ENCODE results near the gene RARG. TPM values are rescaled to one million over a fixed set of nuclear protein-coding genes. Genes with fewer than 3 reads are reported as not detected.
A peak's percentile ranks its signal among the peaks of the same experiment; 100 is the strongest.

The RARG gene
- total and polyA plus RNA-seq, 2 donors (not counting 3 experiments of a cell fraction or from before 2014, with no cell fraction given): 9.9 to 19.5 TPM

GRCh38 chr12:53268630-53269562, 36.9 kb upstream of the RARG start:
- no peak for DNase-seq (ENCODE audit: low read depth, low spot score)
- intact Hi-C loops (cut with micrococcal nuclease) (loop anchor here (1.0 to 2.0 kb wide), 4 partner anchors 16 to 56 kb away; partner anchors contain the start of gene PFDN5), dilution Hi-C loops (cut with MboI; ENCODE audit: extremely low pct_ligation_motif_present, low sequenced_read_pairs) (no loop called here)

More at GRCh38 chr12:53268630-53269562, 36.9 kb upstream of the RARG start:
- ChIA-PET CTCF (interaction anchor here (0.6 to 7.7 kb wide), 14 partner anchors 10 to 170 kb away, joined by 3 to 128 read pairs (median 4); partner anchors contain the start of gene AAAS), POLR2A (interaction anchor here (1.7 to 1.9 kb wide), 2 partner anchors 10 to 26 kb away, joined by 4 read pairs; partner anchors contain the start of gene PFDN5)
- Histone ChIP-seq H3K4me2 (ENCODE audit: insufficient read depth, low read length) (peak overlapping the region; percentile 83), H4K20me1 (replicated peaks; ENCODE audit: control insufficient read depth, extremely low read depth, insufficient read depth, low read length) (no peaks in the 10 kb centered on the region), H3K27ac (ENCODE audit: insufficient read depth, low read depth, low read length) (no peak overlapping the region), H3K4me1 (ENCODE audit: control insufficient read depth, extremely low read depth, insufficient read depth, low read length) (peaks cover 24% of the 10 kb centered on the region), H3K9ac (replicated peaks; ENCODE audit: extremely low read depth, insufficient read depth, low read length) (peak overlapping the region; percentile 45), H3K79me2 (ENCODE audit: control insufficient read depth, insufficient read depth, low read length) (peaks cover 33% of the 10 kb centered on the region), H3K4me3 (replicated peaks in 1 of 3; ENCODE audit: insufficient read depth in 1 of 3, low read depth in 1 of 3, low read length in 3 of 3) (peak overlapping the region; percentile 61 to 85 (median 77)), H3K36me3 (ENCODE audit: control insufficient read depth in 2 of 2, extremely low read depth in 1 of 2, insufficient read depth in 2 of 2, low read length in 2 of 2) (no peaks in the 10 kb centered on the region), H2AFZ (ENCODE audit: low read depth, low read length) (peak overlapping the region; percentile 93), H3K9me1 (replicated peaks; ENCODE audit: control insufficient read depth, extremely low read depth, insufficient read depth, low read length) (no peaks in the 10 kb centered on the region), H3K27me3 (ENCODE audit: control insufficient read depth in 2 of 2, insufficient read depth in 2 of 2, low read length in 2 of 2) (no peaks in the 10 kb centered on the region), H3K9me3 (replicated peaks; ENCODE audit: control insufficient read depth, insufficient read depth, low read length) (no peaks in the 10 kb centered on the region)
- FAIRE-seq: no peak
- BruUV-seq (replicated peaks): TSS peak; percentile 53
- TF ChIP-seq POLR2AphosphoS5 (IDR thresholded peaks at IDR 0.05; ENCODE audit: insufficient read depth, low read depth, low read length) (no peak), MAX (IDR thresholded peaks at IDR 0.05; ENCODE audit: insufficient read depth, insufficient read length) (no peak), CTCF (IDR thresholded peaks at IDR 0.05; ENCODE audit: extremely low read depth in 1 of 2, insufficient read depth in 1 of 2, low read depth in 1 of 2, low read length in 2 of 2) (no peak), POLR2A (IDR thresholded peaks at IDR 0.05; ENCODE audit: low read depth, low read length) (no peak), MYC (IDR thresholded peaks at IDR 0.05; ENCODE audit: low read depth, low read length) (no peak), JUN (IDR thresholded peaks at IDR 0.05; ENCODE audit: borderline replicate concordance, insufficient read depth, insufficient read length, low read depth) (no peak), FOS (IDR thresholded peaks at IDR 0.05; ENCODE audit: borderline replicate concordance, insufficient read depth, low read length) (no peak), GATA2 (IDR thresholded peaks at IDR 0.05; ENCODE audit: insufficient read depth, insufficient read length, low read depth, low read length) (no peak), EZH2 (IDR thresholded peaks at IDR 0.05; ENCODE audit: borderline replicate concordance, low read depth, low read length, severe bottlenecking) (no peak)
